Measurements from ENCODE around the gene PLXNB2. TPM values are rescaled to one million over a fixed set of nuclear protein-coding genes. Genes with fewer than 3 reads are reported as not detected.
A peak's percentile ranks its signal among the peaks of the same experiment; 100 is the strongest.

PLXNB2 gene
- total and polyA plus RNA-seq, 2 experiments from 2014 or later: 123 to 147 TPM

DNA sequence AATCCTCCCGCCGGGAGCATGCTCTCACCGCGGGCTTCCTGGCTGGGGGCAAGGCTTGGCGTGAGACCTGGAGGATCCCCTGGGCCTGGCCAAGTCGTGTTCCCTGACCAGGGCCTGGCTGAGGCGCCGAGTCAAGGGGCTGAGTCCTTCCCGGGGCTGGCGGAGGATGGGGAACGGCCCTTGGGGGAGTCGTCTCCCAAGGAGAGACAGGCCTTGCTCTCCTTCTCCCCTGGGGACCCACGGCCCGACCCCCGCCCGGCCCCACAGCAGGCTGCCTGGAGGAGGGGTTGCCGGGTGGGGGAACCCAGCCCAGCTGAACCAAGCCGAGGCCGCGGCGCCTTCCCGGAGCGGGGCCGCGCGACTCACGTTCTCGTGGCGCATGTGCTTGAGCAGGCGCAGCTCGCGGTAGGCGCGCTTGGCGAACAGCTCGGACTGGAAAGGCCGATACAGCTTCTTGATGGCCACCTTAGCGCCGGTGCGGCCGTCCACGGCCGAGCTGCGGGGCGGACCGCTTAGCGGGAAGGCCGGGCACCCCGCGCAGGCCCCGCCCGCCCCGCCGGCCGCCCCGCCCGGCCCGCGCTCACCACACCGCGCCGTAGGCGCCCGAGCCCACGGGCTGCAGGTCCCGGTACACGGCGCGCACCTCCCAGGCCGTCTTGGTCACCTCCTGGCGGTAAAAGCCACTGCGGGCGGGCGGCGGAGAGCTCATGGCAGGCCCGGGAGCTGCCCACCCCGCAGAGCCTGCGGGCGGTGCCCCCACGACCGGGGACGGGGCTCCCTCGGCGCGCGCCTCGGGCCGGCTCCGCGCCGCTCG, 46.4 kb downstream of the PLXNB2 start:
- peak overlapping the region; percentile 79 for H2AFZ ChIP-seq
- WGBS, 2 experiments (ENCODE audit: low coverage in 1 of 2, low lambda C conversion rate in 2 of 2, missing lambda C conversion rate in 2 of 2): 1 to 3% methylated on average over 46 to 47 of the region's 92 CpGs
- H3F3A ChIP-seq (ENCODE audit: insufficient read depth): no peaks in the 10 kb centered on the region
- H3K36me3 ChIP-seq (ENCODE audit: low read depth): no peaks in the 10 kb centered on the region
- H3K27ac ChIP-seq: peak overlapping the region; percentile 58
- no peaks in the 10 kb centered on the region for H3K9me2 ChIP-seq (ENCODE audit: insufficient read depth)
- no peaks in the 10 kb centered on the region for H3K9me3 ChIP-seq (ENCODE audit: low read depth)
- H4K20me1 ChIP-seq (ENCODE audit: insufficient read depth): no peaks in the 10 kb centered on the region
- DNase-seq: peak; percentile 85
- peak overlapping the region; percentile 81 for H3K4me3 ChIP-seq
- in situ Hi-C loops (cut with MboI): no loop called here
- H3K27me3 ChIP-seq (replicated peaks; ENCODE audit: insufficient read depth): no peaks in the 10 kb centered on the region
- H3K79me2 ChIP-seq (ENCODE audit: insufficient read depth): peaks cover 22% of the 10 kb centered on the region
- TF ChIP-seq EZH2 (IDR thresholded peaks at IDR 0.05; ENCODE audit: insufficient read depth, poor library complexity, severe bottlenecking) (no peak), EZH2phosphoT487 (IDR thresholded peaks at IDR 0.05; ENCODE audit: insufficient read depth, low read depth) (no peak)
- peak overlapping the region; percentile 92 for H3K9ac ChIP-seq
- 0 out of 2 replicates have a peak, but pooled peaks cover 3% of the 10 kb centered on the region for H3K4me1 ChIP-seq (ENCODE audit: insufficient read depth)
- peak overlapping the region; percentile 89 for H3K4me2 ChIP-seq (ENCODE audit: unreplicated experiment)

DNA sequence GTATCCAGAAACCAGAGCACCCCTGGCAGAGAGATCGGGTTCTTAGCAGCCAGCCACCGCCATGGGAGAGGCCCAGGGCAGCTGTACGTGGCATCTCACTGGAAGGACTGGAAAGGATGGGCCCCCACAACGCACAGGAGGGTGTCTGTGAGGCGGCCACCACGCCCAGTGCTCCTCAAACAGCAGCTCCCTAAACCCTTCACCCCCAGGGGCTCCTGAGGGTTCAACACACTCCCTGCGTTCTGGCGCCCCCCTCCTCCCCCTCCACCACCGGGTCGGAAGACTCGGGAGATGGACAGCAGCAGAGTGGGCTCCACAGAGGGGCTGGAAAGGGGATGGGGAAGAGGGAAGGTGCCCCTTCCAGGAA, 47.0 kb downstream of the PLXNB2 start:
- H3K9ac ChIP-seq: peak overlapping the region; percentile 92

DNA sequence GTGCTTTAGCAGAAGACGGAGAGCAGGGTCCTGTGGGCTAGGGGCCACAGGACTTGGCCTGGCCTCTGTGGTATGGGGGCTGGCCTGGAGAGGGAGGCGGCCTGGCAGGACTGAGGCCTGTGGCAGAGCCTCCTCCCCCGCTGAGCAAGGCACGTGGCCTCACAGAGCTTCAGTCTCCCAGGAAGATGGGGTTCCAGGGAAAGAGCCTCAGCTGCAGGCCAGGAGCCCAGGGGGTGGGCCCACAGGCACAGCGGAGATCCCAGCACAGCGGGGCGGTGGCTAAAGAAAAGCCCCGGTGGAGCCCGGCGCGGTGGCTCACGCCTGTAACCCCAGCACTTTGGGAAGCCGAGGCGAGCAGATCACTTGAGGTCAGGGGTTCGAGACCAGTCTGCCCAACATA, 48.1 kb downstream of the PLXNB2 start:
- no peak overlapping the region for H3K9ac ChIP-seq

More for the DNA sequence above, 47.0 kb downstream of the PLXNB2 start:
- Histone ChIP-seq H3K9me3 (ENCODE audit: low read depth) (no peaks in the 10 kb centered on the region), H2AFZ (peak overlapping the region; percentile 79), H3K4me3 (peak overlapping the region; percentile 81), H3K27ac (peak overlapping the region; percentile 58), H4K20me1 (ENCODE audit: insufficient read depth) (no peaks in the 10 kb centered on the region), H3K27me3 (replicated peaks; ENCODE audit: insufficient read depth) (no peaks in the 10 kb centered on the region), H3K4me1 (ENCODE audit: insufficient read depth) (0 out of 2 replicates have a peak, but pooled peaks cover 3% of the 10 kb centered on the region), H3F3A (ENCODE audit: insufficient read depth) (no peaks in the 10 kb centered on the region), H3K9me2 (ENCODE audit: insufficient read depth) (no peaks in the 10 kb centered on the region), H3K4me2 (ENCODE audit: unreplicated experiment) (peak overlapping the region; percentile 89), H3K79me2 (ENCODE audit: insufficient read depth) (peaks cover 22% of the 10 kb centered on the region), H3K36me3 (ENCODE audit: low read depth) (no peaks in the 10 kb centered on the region)
- peak; percentile 70 for DNase-seq
- in situ Hi-C loops (cut with MboI): no loop called here
- no peak for TF ChIP-seq EZH2 (IDR thresholded peaks at IDR 0.05; ENCODE audit: insufficient read depth, poor library complexity, severe bottlenecking)
- TF ChIP-seq EZH2phosphoT487 (IDR thresholded peaks at IDR 0.05; ENCODE audit: insufficient read depth, low read depth): no peak
- WGBS, 2 experiments (ENCODE audit: low coverage in 1 of 2, low lambda C conversion rate in 2 of 2, missing lambda C conversion rate in 2 of 2): 21 to 27% methylated on average over 9 to 10 of the region's 11 CpGs

DNA sequence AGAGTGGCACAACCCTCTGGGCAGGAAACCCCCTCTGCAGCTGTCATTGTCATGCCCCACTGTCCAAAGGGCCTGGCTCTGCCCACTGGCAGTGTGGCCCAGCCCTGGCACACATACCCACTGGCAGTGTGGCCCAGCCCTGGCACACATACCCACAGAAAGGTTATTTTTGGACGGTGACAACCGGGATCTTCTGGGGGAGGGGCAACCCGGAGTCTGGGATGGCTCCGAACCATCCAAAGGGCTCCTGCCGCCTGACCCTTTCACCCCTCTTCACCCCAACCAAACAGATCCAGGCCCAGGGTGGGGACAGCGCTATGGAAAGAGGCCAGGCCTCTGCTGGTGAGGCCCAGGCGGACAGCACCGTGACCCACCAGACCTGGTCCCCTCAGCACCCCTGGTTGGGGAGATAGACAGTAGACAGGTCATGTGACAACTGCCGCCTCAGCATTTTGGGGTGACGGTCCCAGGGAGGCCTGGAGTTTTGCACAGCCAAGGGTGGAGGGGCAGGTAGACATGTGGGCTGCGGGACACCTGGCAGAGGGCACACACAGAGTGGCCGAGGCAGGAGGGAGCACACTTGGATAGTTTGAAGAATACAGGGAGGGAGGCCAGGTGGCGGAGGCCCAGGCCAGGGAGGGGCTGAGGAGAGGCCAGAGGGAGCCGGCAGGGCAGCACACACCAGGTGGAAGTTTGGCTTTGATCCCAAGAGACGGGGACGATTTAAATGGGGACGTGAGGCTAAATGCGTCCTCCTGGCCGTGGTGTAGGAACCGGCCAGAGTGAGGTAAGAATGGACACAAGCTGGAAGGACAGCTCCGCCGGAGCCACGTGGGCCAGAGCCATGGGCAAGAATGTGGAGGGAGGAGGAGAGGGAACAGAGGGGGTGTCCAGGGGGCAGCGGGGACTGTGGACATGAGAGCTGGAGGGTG, 48.8 kb downstream of the PLXNB2 start:
- TF ChIP-seq EZH2 (IDR thresholded peaks at IDR 0.05; ENCODE audit: insufficient read depth, poor library complexity, severe bottlenecking): no peak
- TF ChIP-seq EZH2phosphoT487 (IDR thresholded peaks at IDR 0.05; ENCODE audit: insufficient read depth, low read depth): no peak
- H3K4me1 ChIP-seq (ENCODE audit: insufficient read depth): 0 out of 2 replicates have a peak, but pooled peaks cover 3% of the 10 kb centered on the region
- no peak overlapping the region for H2AFZ ChIP-seq
- H3K79me2 ChIP-seq (ENCODE audit: insufficient read depth): peaks cover 22% of the 10 kb centered on the region
- no peak overlapping the region for H3K9ac ChIP-seq
- H3K4me2 ChIP-seq (ENCODE audit: unreplicated experiment): no peak overlapping the region
- H3K9me2 ChIP-seq (ENCODE audit: insufficient read depth): no peaks in the 10 kb centered on the region
- no peak overlapping the region for H3K4me3 ChIP-seq
- DNase-seq: no peak
- in situ Hi-C loops (cut with MboI): no loop called here
- WGBS, 2 experiments (ENCODE audit: low coverage in 1 of 2, low lambda C conversion rate in 2 of 2, missing lambda C conversion rate in 2 of 2): 73 to 74% methylated on average over 23 to 24 of the region's 24 CpGs
- no peaks in the 10 kb centered on the region for H3F3A ChIP-seq (ENCODE audit: insufficient read depth)
- H3K36me3 ChIP-seq (ENCODE audit: low read depth): no peaks in the 10 kb centered on the region
- no peak overlapping the region for H3K27ac ChIP-seq
- no peaks in the 10 kb centered on the region for H3K27me3 ChIP-seq (replicated peaks; ENCODE audit: insufficient read depth)
- no peaks in the 10 kb centered on the region for H3K9me3 ChIP-seq (ENCODE audit: low read depth)
- H4K20me1 ChIP-seq (ENCODE audit: insufficient read depth): no peaks in the 10 kb centered on the region

More for the DNA sequence above, 48.1 kb downstream of the PLXNB2 start:
- 92 to 99% methylated on average over 12 to 15 of the region's 15 CpGs for WGBS, 2 experiments (ENCODE audit: low coverage in 1 of 2, low lambda C conversion rate in 2 of 2, missing lambda C conversion rate in 2 of 2)
- in situ Hi-C loops (cut with MboI): no loop called here
- Histone ChIP-seq H3K4me3 (no peak overlapping the region), H3K36me3 (ENCODE audit: low read depth) (no peaks in the 10 kb centered on the region), H3K27ac (no peak overlapping the region), H3K4me2 (ENCODE audit: unreplicated experiment) (no peak overlapping the region), H3F3A (ENCODE audit: insufficient read depth) (no peaks in the 10 kb centered on the region), H3K9me2 (ENCODE audit: insufficient read depth) (no peaks in the 10 kb centered on the region), H3K4me1 (ENCODE audit: insufficient read depth) (0 out of 2 replicates have a peak, but pooled peaks cover 3% of the 10 kb centered on the region), H2AFZ (no peak overlapping the region), H4K20me1 (ENCODE audit: insufficient read depth) (no peaks in the 10 kb centered on the region), H3K9me3 (ENCODE audit: low read depth) (no peaks in the 10 kb centered on the region), H3K79me2 (ENCODE audit: insufficient read depth) (peaks cover 22% of the 10 kb centered on the region), H3K27me3 (replicated peaks; ENCODE audit: insufficient read depth) (no peaks in the 10 kb centered on the region)
- TF ChIP-seq EZH2phosphoT487 (IDR thresholded peaks at IDR 0.05; ENCODE audit: insufficient read depth, low read depth) (no peak), EZH2 (IDR thresholded peaks at IDR 0.05; ENCODE audit: insufficient read depth, poor library complexity, severe bottlenecking) (no peak)
- DNase-seq: no peak
